OCI-LY7 (cell line): ENCODE measurements around the gene ELP6.

ENCODE experiments used
- EZH2phosphoT487 ChIP-seq: fragments of 200-600 bp; sonication (generic); IDR thresholded peaks from 2 replicates; pipeline ENCODE4 v1.6.1; 2018; ENCODE audit warnings: low read depth, borderline replicate concordance, mild to moderate bottlenecking, mixed run types, antibody characterized with exemption, low read length, moderate library complexity, mixed read lengths
- TF ChIP-seq, protein P1 (sequence below): fragments of 200-600 bp; sonication (generic); conservative IDR thresholded peaks from 2 replicates; pipeline ENCODE4 v1.5.1; 2014; ENCODE audit warnings: mild to moderate bottlenecking, antibody characterized with exemption, low read length, moderate library complexity, mixed read lengths

DNA sequence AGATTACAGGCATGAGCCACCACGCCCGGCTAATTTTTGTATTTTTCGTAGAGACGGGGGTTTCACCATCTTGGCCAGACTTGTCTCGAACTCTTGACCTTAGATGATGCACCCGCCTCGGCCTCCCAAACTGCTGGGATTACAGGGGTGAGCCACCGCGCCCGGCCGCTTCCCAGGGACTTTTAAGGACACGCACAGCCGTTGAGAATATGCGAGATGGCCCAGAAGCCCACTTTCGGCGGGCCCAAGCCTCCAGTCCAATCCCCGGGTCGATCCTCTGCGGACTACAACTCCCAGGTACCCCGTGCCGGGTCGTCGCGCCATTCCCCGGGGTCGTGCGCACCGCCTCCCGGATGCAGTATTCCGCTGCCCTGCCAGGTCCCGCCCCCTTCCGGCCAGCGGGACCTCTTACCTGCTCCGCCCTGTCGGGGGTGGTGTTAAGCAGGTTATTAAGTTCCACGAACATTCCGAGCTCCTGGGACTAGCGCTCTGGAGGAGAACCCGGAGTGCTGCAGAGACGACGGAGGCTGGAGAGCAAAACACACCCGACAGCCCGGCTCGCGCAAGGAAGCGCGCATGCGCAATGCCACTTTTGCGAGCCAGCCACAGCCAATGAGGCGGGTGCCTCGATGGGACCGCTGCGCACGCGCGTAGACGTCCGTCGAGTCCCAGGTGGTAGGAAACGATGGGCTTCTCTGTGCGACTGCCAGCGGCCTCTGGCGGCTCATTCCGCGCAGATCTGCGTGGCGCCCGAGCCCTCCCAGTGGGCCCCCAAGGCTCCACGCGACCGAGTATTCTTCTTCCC lies at the start of gene ELP6:
- TF ChIP-seq, protein P1, sequence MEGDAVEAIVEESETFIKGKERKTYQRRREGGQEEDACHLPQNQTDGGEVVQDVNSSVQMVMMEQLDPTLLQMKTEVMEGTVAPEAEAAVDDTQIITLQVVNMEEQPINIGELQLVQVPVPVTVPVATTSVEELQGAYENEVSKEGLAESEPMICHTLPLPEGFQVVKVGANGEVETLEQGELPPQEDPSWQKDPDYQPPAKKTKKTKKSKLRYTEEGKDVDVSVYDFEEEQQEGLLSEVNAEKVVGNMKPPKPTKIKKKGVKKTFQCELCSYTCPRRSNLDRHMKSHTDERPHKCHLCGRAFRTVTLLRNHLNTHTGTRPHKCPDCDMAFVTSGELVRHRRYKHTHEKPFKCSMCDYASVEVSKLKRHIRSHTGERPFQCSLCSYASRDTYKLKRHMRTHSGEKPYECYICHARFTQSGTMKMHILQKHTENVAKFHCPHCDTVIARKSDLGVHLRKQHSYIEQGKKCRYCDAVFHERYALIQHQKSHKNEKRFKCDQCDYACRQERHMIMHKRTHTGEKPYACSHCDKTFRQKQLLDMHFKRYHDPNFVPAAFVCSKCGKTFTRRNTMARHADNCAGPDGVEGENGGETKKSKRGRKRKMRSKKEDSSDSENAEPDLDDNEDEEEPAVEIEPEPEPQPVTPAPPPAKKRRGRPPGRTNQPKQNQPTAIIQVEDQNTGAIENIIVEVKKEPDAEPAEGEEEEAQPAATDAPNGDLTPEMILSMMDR, result peak; percentile 76
- no peak for TF ChIP-seq EZH2phosphoT487
